Esophagus squamous epithelium (tissue), 4 donors: ENCODE measurements around the gene OPN4.

ENCODE experiments used
- POLR2A ChIP-seq, 4 donors: fragments of 450-650 bp; IDR thresholded peaks; one replicate each; pipeline ENCODE4 v1.6.1; 2017; ENCODE audit warnings: antibody characterized with exemption in 4 of 4, mild to moderate bottlenecking in 4 of 4, moderate library complexity in 3 of 4
- TF ChIP-seq, protein P1 (sequence below), 6 experiments: fragments of 450-650 bp in 4 of 6; fragments of 200-600 bp in 2 of 6; sonication (generic) in 2 of 6; IDR thresholded peaks; one replicate each; pipeline ENCODE4 v1.5.1; 2016 to 2019; ENCODE audit warnings: antibody characterized with exemption in 6 of 6, mild to moderate bottlenecking in 4 of 6, moderate library complexity in 4 of 6

DNA sequence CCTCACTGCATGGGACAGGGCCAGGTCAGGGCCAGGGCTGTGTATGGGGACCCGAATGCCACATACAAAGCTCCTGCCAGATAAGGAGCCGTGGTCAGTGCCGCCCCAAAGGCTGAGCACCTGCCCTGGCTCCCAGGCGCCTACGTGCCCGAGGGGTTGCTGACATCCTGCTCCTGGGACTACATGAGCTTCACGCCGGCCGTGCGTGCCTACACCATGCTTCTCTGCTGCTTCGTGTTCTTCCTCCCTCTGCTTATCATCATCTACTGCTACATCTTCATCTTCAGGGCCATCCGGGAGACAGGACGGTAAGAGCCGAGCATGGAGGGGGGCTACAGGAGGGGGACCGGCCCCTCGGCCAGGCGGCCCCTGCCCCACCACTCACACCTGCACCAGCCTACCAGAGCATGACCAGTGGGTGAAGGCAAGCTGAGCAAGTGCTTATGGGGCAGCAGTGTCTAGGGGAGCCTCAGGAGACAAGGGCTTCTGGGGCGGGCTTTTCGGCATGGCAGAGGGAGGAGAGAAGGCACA, 4.9 kb downstream of the OPN4 start:
- TF ChIP-seq POLR2A (IDR thresholded peaks at IDR 0.05): no peak
- TF ChIP-seq, protein P1, sequence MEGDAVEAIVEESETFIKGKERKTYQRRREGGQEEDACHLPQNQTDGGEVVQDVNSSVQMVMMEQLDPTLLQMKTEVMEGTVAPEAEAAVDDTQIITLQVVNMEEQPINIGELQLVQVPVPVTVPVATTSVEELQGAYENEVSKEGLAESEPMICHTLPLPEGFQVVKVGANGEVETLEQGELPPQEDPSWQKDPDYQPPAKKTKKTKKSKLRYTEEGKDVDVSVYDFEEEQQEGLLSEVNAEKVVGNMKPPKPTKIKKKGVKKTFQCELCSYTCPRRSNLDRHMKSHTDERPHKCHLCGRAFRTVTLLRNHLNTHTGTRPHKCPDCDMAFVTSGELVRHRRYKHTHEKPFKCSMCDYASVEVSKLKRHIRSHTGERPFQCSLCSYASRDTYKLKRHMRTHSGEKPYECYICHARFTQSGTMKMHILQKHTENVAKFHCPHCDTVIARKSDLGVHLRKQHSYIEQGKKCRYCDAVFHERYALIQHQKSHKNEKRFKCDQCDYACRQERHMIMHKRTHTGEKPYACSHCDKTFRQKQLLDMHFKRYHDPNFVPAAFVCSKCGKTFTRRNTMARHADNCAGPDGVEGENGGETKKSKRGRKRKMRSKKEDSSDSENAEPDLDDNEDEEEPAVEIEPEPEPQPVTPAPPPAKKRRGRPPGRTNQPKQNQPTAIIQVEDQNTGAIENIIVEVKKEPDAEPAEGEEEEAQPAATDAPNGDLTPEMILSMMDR (IDR thresholded peaks at IDR 0.05): no peak
